A673 (cell line): ENCODE results near the gene PCCA.

Source experiments
- CTCF ChIP-seq: fragments of 300-800, 200-600 bp; sonication (generic); conservative IDR thresholded peaks from 2 replicates; pipeline ENCODE4 v1.5.1; 2017; ENCODE audit warnings: low read depth, mild to moderate bottlenecking, antibody characterized with exemption, low read length, moderate library complexity, mixed read lengths
- EZH2 ChIP-seq: fragments of 200-600 bp; sonication (generic); IDR thresholded peaks from 2 replicates; pipeline ENCODE4 v1.6.1; 2017; ENCODE audit warnings: borderline replicate concordance, low read depth, mild to moderate bottlenecking, mixed read lengths, antibody characterized with exemption, low read length; ENCODE audit not compliant: poor library complexity, severe bottlenecking

- TF ChIP-seq EZH2: no peak
- TF ChIP-seq CTCF: no peak
Observed at GRCh38 chr13:100044936-100045335, 44.0 kb upstream of the PCCA start.
